SK-N-SH treated with all-trans-retinoic acid at 6 μM for 48 hours (cell line): ENCODE data around the gene ATXN10.

Source experiments
- ATAC-seq: fragments of 200-7000 bp; cut with Tn5 transposase; 3 replicates; pipeline ENCODE4 v1.9.1; 2020; ENCODE audit warnings: mild to moderate bottlenecking, moderate library complexity
- ARNTL ChIP-seq: fragments of 450-650 bp; formaldehyde crosslinking; IDR thresholded peaks from 2 replicates; pipeline ENCODE4 v1.5.0; 2020; ENCODE audit warnings: low read depth, mild to moderate bottlenecking, moderate library complexity, borderline replicate concordance
- BACH2 ChIP-seq: fragments of 250-450 bp; sonication (Bioruptor Pico); IDR thresholded peaks from 2 replicates; pipeline ENCODE4 v1.9.0; 2021; ENCODE audit warnings: mild to moderate bottlenecking, borderline replicate concordance
- CREB5 ChIP-seq: fragments of 250-450 bp; sonication (Bioruptor Pico); IDR thresholded peaks from 2 replicates; pipeline ENCODE4 v1.5.1; 2020; ENCODE audit warnings: low read depth, mild to moderate bottlenecking, moderate library complexity
- CSDC2 ChIP-seq: fragments of 250-450 bp; sonication (Bioruptor Pico); IDR thresholded peaks from 2 replicates; pipeline ENCODE4 v1.5.0; 2020; ENCODE audit warnings: mild to moderate bottlenecking, moderate library complexity
- CSRNP3 ChIP-seq: fragments of 250-450 bp; sonication (Bioruptor Pico); IDR thresholded peaks from 2 replicates; pipeline ENCODE4 v1.5.1; 2021; ENCODE audit warnings: mild to moderate bottlenecking, moderate library complexity
- ESRRG ChIP-seq: fragments of 250-450 bp; sonication (Bioruptor Pico); IDR thresholded peaks from 2 replicates; pipeline ENCODE4 v1.6.1; 2021; ENCODE audit warnings: mild to moderate bottlenecking
- GLIS3 ChIP-seq: fragments of 250-450 bp; sonication (Bioruptor Pico); IDR thresholded peaks from 2 replicates; pipeline ENCODE4 v1.5.0; 2020; ENCODE audit warnings: mild to moderate bottlenecking, moderate library complexity
- ISL1 ChIP-seq: fragments of 250-450 bp; sonication (Bioruptor Pico); IDR thresholded peaks from 2 replicates; pipeline ENCODE4 v2.1.2; 2022; ENCODE audit warnings: mild to moderate bottlenecking, moderate library complexity
- PATZ1 ChIP-seq: fragments of 250-450 bp; sonication (Bioruptor Pico); IDR thresholded peaks from 2 replicates; pipeline ENCODE4 v1.8.0; 2020; ENCODE audit warnings: mild to moderate bottlenecking, moderate library complexity, borderline replicate concordance
- POU6F1 ChIP-seq: fragments of 250-450 bp; sonication (Bioruptor Pico); IDR thresholded peaks from 2 replicates; pipeline ENCODE4 v1.8.0; 2021; ENCODE audit warnings: low read depth, mild to moderate bottlenecking, moderate library complexity, borderline replicate concordance
- PPARA ChIP-seq: fragments of 250-450 bp; sonication (Bioruptor Pico); IDR thresholded peaks from 2 replicates; pipeline ENCODE4 v1.5.0; 2020; ENCODE audit warnings: mild to moderate bottlenecking, borderline replicate concordance
- RARB ChIP-seq: fragments of 250-450 bp; sonication (Bioruptor Pico); IDR thresholded peaks from 2 replicates; pipeline ENCODE4 v1.8.0; 2021; ENCODE audit warnings: mild to moderate bottlenecking, moderate library complexity
- SNAI2 ChIP-seq: fragments of 250-450 bp; sonication (Bioruptor Pico); IDR thresholded peaks from 2 replicates; pipeline ENCODE4 v1.5.0; 2020; ENCODE audit warnings: mild to moderate bottlenecking, moderate library complexity
- TCF4 ChIP-seq: fragments of 250-450 bp; sonication (Bioruptor Pico); IDR thresholded peaks from 2 replicates; pipeline ENCODE4 v1.8.0; 2021; ENCODE audit warnings: mild to moderate bottlenecking, moderate library complexity, borderline replicate concordance
- TSHZ2 ChIP-seq: fragments of 250-450 bp; sonication (Bioruptor Pico); IDR thresholded peaks from 2 replicates; pipeline ENCODE4 v1.5.0; 2020; ENCODE audit warnings: mild to moderate bottlenecking, moderate library complexity
- ZC3H10 ChIP-seq: fragments of 250-450 bp; sonication (Bioruptor Pico); IDR thresholded peaks from 2 replicates; pipeline ENCODE4 v1.5.1; 2021; ENCODE audit warnings: mild to moderate bottlenecking, moderate library complexity
- ZFP30 ChIP-seq: fragments of 450-650 bp; formaldehyde crosslinking; IDR thresholded peaks from 2 replicates; pipeline ENCODE4 v1.5.0; 2022; ENCODE audit warnings: mild to moderate bottlenecking, moderate library complexity
- ZNF565 ChIP-seq: fragments of 450-650 bp; formaldehyde crosslinking; conservative IDR thresholded peaks from 2 replicates; pipeline ENCODE4 v1.5.0; 2020; ENCODE audit warnings: low read depth, mild to moderate bottlenecking, moderate library complexity
- ZNF70 ChIP-seq: fragments of 450-650 bp; formaldehyde crosslinking; IDR thresholded peaks from 2 replicates; pipeline ENCODE4 v1.5.0; 2020; ENCODE audit warnings: mild to moderate bottlenecking, moderate library complexity

ATXN10 gene

GRCh38 chr22:45777852-45778375 is 106.3 kb downstream of the ATXN10 start:
- ATAC-seq, result no peak; the same call in 1 of the 3 replicates
- no peak for TF ChIP-seq ZFP30 (CRISPR knock-in tag)

- TF ChIP-seq ESRRG (CRISPR knock-in tag) (no peak), CSDC2 (no peak), ARNTL (CRISPR knock-in tag) (no peak), CSRNP3 (CRISPR knock-in tag) (no peak), ZFP30 (CRISPR knock-in tag) (no peak), RARB (no peak), ISL1 (CRISPR knock-in tag) (no peak), ZNF565 (CRISPR knock-in tag) (no peak)
- no peak for ATAC-seq
These were observed 109.8 kb downstream of the ATXN10 start for GRCh38 chr22:45781459-45781858.

- TF ChIP-seq CSRNP3 (CRISPR knock-in tag) (no peak), ZNF70 (CRISPR knock-in tag) (no peak), CSDC2 (no peak), BACH2 (CRISPR knock-in tag) (no peak), GLIS3 (CRISPR knock-in tag) (no peak), TCF4 (CRISPR knock-in tag) (no peak), CREB5 (no peak), PATZ1 (CRISPR knock-in tag) (no peak), ESRRG (CRISPR knock-in tag) (no peak), ZC3H10 (CRISPR knock-in tag) (no peak), TSHZ2 (no peak), SNAI2 (CRISPR knock-in tag) (no peak), ZFP30 (CRISPR knock-in tag) (no peak), PPARA (CRISPR knock-in tag) (no peak)
These were observed 110.3 kb downstream of the ATXN10 start for GRCh38 chr22:45781966-45782365.

GRCh38 chr22:45783021-45783420 is 111.4 kb downstream of the ATXN10 start:
- ATAC-seq, result no peak
- TF ChIP-seq BACH2 (CRISPR knock-in tag) (no peak), GLIS3 (CRISPR knock-in tag) (no peak), ZC3H10 (CRISPR knock-in tag) (no peak), RARB (no peak), CSDC2 (no peak), PATZ1 (CRISPR knock-in tag) (no peak), POU6F1 (no peak), SNAI2 (CRISPR knock-in tag) (no peak), ZNF70 (CRISPR knock-in tag) (no peak)

More at GRCh38 chr22:45781966-45782365, 110.3 kb downstream of the ATXN10 start:
- ATAC-seq, result no peak
